Dermis microvascular lymphatic vessel endothelial cell (primary cell): ENCODE results near the gene SGPL1. TPM values are rescaled to one million over a fixed set of nuclear protein-coding genes. Genes with fewer than 3 reads are reported as not detected.

Experiments
- DNase-seq, 2 donors: peaks; one replicate each; pipeline versions ENCODE4 v3.0.0 to v3.0.0-alpha.2; 2010; ENCODE audit warnings: low read depth in 2 of 2
- total RNA-seq: library from RNA; depleted of rRNA; stranded (reverse); fragments of >200 nt; gene quantifications from 2 replicates; pipeline ENCODE4 v1.2.1, GENCODE V29; 2014

Gene SGPL1
- total RNA-seq, 1 donor from 2014 or later = 9.4 TPM

- no peak for DNase-seq
Measured at GRCh38 chr10:70884741-70885140, 69.0 kb downstream of the SGPL1 start.

- DNase-seq = peak in 1 of 2 donors; percentile 11
Measured at GRCh38 chr10:70885481-70885880, 69.7 kb downstream of the SGPL1 start.

GRCh38 chr10:70885931-70886903 is 70.5 kb downstream of the SGPL1 start:
- DNase-seq = peak in 1 of 2 donors; percentile 62

- DNase-seq = no peak
Measured at GRCh38 chr10:70886921-70887665, 71.3 kb downstream of the SGPL1 start.

- peak; percentile 43 to 80 for DNase-seq
Measured at GRCh38 chr10:70887804-70888800, 72.4 kb downstream of the SGPL1 start, which contains the start of gene PCBD1. TSS of gene PCBD1 (minus strand) at chr10:70888565. CDS start at chr10:70888533, 32 bp downstream.

GRCh38 chr10:70889291-70889690 is 73.5 kb downstream of the SGPL1 start:
- DNase-seq = no peak

- no peak for DNase-seq
Measured at GRCh38 chr10:70890917-70891431, 75.2 kb downstream of the SGPL1 start.

GRCh38 chr10:70891627-70892026 is 75.9 kb downstream of the SGPL1 start:
- peak in 1 of 2 donors; percentile 32 for DNase-seq

GRCh38 chr10:70892631-70893030 is 76.9 kb downstream of the SGPL1 start:
- DNase-seq = no peak

- no peak for DNase-seq
Measured at GRCh38 chr10:70893227-70894006, 77.7 kb downstream of the SGPL1 start.

- DNase-seq = no peak
Measured at GRCh38 chr10:70894416-70894815, 78.7 kb downstream of the SGPL1 start.

- no peak for DNase-seq
Measured at GRCh38 chr10:70896551-70896950, 80.8 kb downstream of the SGPL1 start.

GRCh38 chr10:70898687-70899086 is 82.9 kb downstream of the SGPL1 start:
- no peak for DNase-seq

- DNase-seq = no peak
Measured at GRCh38 chr10:70899096-70899495, 83.3 kb downstream of the SGPL1 start.

- DNase-seq = no peak
Measured at GRCh38 chr10:70901276-70901878, 85.6 kb downstream of the SGPL1 start.

GRCh38 chr10:70902661-70903261 is 87.0 kb downstream of the SGPL1 start:
- no peak for DNase-seq

GRCh38 chr10:70903262-70903921 is 87.6 kb downstream of the SGPL1 start:
- peak; percentile 32 to 57 for DNase-seq
